Subcutaneous adipose tissue (tissue), 4 donors: ENCODE measurements around the gene PRKCH. TPM values are rescaled to one million over a fixed set of nuclear protein-coding genes. Genes with fewer than 3 reads are reported as not detected.

Source experiments
- CTCF ChIP-seq: fragments of 450-650 bp; IDR thresholded peaks from one replicate; pipeline ENCODE4 v1.5.1; 2016; ENCODE audit warnings: low read depth, mild to moderate bottlenecking, control low read depth, antibody characterized with exemption, moderate library complexity
- total RNA-seq, 4 donors: library from RNA; depleted of rRNA; stranded (reverse); fragments of >200 nt; gene quantifications; one replicate each; pipeline ENCODE4 v1.1.0, GENCODE V29; 2016

The PRKCH gene
- total RNA-seq, 4 donors from 2014 or later = 25.8 to 46.3 (median 36.4) TPM

GRCh38 chr14:61387076-61387475, 65.7 kb downstream of the PRKCH start:
- TF ChIP-seq CTCF = no peak

GRCh38 chr14:61388173-61388975, 67.0 kb downstream of the PRKCH start:
- no peak for TF ChIP-seq CTCF

GRCh38 chr14:61388976-61389576, 67.7 kb downstream of the PRKCH start:
- no peak for TF ChIP-seq CTCF

GRCh38 chr14:61391119-61391518, 69.7 kb downstream of the PRKCH start:
- TF ChIP-seq CTCF = no peak

- no peak for TF ChIP-seq CTCF
Observed at GRCh38 chr14:61392297-61392696, 70.9 kb downstream of the PRKCH start.

GRCh38 chr14:61394542-61394941, 73.2 kb downstream of the PRKCH start:
- no peak for TF ChIP-seq CTCF

- no peak for TF ChIP-seq CTCF
Observed at GRCh38 chr14:61395115-61395725, 73.8 kb downstream of the PRKCH start.
